ENCODE data around the gene MFAP3.
A peak's percentile ranks its signal among the peaks of the same experiment; 100 is the strongest.
"Not testable (repeated sequence)": the region's sequence is repeated elsewhere in the genome, so short reads cannot be mapped to it uniquely, and the experiment has no call there.

MFAP3 gene

DNA sequence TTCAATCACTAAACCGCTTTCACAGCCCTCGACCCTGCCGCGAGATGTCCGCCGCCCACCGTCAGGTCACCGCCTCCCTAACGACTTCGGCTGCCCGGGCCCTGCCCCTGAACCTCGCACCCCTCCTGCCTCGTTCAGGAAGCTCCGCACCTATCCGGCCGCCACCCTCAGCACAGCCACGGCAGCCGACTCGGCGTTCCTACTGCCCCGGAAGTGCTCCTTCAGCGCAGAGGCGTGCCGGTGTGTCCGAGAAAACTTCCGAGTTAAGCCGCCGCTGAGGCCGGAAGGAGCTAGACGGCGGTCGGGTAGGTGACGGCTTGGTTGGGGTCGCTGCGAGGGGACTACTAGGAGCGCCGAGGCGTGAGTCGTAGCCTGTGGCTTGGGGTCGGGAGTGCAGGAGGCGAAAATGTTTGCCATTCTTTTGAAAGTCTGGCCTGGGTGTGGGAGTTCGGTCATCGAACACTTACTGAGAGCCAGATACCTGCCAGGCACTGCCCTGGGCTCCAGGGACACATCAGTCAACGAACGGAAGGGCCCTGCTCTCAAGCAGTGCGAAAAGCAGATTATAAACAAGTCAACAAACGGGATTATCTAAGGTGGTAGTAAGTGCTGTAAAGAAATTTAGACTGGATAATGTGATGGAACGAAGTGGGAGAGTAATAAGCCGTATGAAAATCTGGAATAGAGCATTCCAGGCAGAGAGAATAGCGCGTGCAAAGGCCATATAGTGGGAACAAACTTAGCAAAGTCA is at the start of gene MFAP3, which contains the start of gene FAM114A2:
Gene MFAP3, plus strand, starts transcription at position 261 of the 751 bp plus-strand sequence. CDS start 10,756 bp downstream, outside the sequence.
Gene FAM114A2, minus strand, starts transcription at position 204 of the 751 bp plus-strand sequence. CDS start 3,957 bp downstream, outside the sequence.
- DNase-seq, result peak; percentile 88

DNA sequence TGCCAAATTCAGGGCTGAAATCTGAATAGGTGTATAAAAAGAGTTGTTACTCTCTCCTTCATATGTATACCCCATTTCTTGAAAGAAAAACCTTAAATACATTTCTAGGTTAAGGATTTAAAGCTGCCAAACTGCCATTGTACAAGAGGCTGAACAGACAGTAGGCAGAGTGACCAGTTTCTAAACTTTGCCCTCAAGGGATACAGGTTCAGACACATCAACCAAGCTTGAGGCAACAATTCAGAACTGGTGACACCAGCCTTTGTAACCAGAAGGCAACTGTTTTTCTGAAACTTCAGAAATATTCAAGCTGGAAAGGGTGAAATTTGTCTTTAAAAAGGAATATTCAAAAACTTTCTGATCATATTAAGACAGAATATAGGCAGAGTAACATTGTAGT is 47.6 kb upstream of the MFAP3 start:
- no peak for DNase-seq

DNA sequence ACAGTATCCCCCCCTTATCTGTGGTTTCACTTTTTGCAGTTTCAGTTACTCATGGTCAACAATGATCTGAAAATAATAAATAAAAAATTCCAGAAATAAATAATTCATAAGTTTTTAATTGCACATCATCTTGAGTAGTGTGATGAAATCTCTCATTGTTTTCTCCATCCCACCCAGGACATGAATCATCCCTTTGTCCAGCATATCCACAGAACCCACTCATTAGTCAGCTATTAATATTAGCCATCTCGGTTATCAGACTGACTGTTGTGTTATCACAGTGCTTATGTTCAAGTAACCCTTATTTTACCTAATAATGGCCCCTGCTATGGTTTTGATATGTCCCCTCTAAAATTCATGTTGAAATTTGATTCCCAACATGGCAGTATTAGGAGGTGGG is 40.8 kb upstream of the MFAP3 start:
- DNase-seq, result no peak

DNA sequence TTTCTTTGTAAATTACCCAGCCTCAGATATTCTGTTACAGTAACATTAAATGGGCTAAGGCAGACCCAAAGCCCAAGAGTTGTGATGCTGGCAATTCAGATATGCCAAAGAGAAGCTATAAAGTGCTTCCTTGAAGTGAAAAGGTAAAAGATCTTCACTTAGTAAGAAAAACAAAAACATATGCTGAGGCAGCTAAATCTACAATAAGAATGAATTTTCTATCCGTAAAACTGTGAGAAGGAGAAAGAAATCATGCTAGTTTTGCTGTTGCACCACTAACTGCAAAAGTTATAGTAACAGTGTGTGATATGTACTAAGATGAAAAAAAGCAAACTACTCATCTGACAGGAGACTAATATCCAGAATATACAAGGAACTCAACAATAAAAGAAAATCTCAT is 40.0 kb upstream of the MFAP3 start:
- DNase-seq, result no peak

DNA sequence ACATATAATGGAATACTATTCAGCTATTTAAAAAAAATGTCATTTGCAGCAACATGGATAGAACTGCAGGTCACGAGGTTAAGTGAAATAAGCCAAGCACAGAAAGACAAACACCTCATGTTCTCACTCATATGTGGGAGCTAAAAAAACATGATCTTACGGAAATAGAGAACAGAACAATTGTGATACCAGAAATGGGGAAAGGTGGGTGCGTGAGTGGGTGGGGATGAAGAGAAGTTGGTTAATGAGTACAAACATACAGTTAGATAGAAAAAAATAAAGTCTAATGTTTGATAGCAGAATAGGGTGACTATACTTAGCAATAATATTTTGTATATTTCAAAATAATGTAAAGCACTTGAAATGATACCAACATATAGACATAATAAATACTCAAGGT is 38.8 kb upstream of the MFAP3 start:
- DNase-seq, result no peak

DNA sequence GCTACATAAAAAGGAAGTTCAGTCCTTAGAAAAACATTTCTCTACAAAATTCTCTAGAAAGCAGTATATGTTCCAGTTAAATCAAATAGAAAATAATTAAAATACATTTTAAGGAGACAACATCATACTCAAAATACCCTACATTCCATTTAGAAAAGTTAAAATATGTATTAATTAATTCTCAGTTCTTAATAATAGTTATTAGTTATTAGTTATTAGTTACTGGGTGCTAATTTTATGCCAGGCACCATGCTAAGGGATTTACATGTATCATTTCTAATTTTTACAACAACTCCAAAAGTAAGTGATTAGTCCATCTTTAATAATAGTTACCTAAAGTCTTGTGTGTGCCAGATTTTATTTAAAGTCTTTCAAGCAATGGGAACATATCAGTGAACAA is 38.1 kb upstream of the MFAP3 start:
- DNase-seq, result no peak

DNA sequence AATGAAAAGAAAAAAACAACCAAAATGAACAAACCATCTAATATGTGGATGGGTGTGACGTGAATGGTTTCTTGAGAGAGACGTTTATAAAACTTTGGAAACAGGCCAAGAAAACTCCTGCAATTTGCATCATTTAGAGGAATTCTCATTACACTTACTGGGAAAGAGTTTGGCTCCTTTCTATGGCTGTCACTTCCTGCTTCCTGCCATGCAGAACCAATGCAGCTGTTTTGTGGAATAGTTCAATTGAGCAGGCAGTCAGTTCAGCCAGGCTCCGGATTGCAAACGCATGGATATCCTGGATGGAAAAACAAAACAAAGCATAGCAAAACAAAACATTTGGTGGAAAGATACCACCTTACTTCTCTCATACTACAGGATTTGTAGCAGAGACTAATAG is 36.7 kb upstream of the MFAP3 start:
- DNase-seq, result no peak

DNA sequence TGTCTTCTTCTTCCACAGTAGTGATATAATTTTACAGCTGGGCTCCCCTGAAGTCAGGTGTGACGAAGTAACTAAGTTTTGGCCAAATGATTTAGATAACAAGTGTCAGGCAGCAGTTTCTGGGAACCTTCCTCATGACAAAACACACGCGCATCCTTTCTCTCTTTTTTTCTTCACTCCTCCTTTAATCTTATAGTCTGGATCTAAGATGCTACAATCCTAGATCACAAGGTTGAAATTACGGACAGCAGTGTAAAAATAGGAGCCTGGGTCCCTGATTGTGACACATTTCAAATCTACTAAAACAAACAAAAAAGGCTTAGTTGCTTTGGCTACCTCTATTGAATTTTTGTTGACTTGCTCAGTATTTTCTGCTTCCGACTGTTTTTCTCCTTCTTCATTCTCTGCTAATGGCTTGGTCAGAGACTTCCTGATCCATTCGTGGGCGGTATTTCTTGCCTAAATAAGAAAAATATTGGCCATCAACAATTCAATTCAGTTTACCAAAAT is 36.2 kb upstream of the MFAP3 start:
- no peak for DNase-seq

DNA sequence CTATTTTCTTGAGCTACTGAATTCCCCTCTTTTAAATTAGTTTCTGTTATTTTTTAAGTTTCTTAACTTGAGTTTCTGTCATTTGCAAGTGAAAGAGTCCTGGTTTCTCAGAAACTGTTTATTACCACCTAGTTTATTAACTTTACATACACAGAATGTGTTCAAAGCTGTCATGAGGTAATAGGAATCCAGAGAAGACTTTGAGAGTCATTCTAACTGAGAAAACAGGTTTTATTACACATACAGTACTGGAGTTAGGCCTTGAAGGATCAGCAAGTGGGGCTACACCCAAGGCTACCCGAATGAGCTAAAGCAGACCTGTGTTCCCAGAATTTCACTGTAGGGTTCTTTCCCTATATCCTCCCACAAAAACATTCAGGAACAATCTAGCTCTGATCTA is 33.1 kb upstream of the MFAP3 start:
- no peak for DNase-seq

DNA sequence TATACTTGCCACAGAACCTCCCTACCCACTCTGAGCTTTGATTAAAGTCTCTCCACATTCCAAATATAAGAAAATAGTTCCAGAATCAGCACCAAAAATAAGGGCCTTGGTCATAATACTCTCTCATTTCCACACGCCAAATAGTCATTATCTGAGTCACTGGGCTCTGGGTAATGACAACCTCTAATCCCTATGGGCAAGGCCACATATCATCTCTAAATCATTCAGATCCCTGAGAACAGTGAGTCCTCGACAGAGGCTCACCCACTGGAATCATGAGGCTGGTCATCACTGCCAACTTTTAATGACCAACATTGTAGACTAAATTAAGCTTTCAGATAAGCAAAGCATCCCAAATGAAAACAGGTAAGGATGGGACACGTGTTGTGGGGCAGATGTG is 28.1 kb upstream of the MFAP3 start:
- no peak for DNase-seq

DNA sequence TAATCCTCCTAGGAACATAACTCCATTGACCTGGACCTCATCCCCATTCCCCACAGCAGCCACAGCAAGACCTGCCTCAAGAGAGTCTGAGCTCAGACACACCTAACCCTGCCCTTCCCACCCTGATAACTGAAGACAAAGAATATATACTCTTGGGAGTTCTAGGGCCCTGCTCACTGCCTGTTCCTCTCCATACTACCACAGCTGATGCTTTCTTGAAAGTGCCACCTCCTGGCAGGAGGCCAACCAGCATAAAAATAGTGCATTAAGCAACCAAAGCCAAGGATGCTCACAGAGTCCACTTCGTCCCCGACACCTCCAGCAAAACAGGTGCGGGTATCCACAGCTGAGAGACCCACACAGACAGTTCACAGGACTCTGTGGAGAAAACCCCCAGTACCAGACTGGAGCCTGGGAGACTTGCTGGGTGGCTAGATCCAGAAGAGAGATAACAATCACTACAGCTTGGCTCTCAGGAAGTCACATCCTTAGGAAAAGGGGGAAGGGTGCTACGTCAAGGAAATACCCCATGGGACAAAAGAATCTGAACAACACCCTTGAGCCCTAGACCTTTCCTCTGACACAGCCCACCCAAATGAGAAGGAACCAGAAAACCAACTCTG is 23.6 kb upstream of the MFAP3 start:
- DNase-seq, result no peak

DNA sequence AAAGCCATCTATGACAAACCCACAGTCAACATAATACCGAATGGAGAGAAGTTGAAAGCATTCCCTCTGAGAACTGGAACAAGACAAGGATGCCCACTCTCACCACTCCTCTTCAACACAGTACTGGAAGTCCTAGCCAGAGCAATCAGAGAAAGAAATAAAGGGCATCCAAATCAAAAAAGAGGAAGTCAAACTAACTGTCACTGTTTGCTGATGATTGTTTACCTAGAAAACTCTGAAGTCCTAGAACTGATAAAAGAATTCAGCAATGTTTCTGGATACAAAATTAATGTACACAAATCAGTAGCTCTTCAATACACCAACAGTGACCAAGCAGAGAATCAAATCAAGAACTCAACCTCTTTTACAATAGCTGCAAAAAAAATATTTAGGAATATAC is 19.8 kb upstream of the MFAP3 start:
- DNase-seq, result not testable (repeated sequence)

DNA sequence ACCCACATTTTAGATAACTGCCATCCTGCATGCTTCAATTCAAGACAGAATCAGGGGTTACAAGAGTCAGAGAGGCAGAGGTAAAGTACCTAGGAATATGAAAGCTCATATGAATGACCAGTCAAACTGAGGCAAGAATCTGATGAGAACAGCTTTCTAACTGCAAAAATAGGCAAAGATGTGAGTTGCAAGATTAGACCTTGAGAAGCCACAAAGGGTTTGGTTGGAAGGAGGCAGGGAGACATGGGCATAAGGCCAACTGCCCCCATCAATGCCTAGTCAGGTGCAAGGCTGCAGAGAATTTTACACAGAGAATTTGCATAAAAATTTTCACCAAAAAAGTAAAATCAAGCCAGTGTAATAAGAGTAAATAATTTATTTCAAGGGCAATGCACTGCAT is 12.8 kb upstream of the MFAP3 start:
- no peak for DNase-seq

DNA sequence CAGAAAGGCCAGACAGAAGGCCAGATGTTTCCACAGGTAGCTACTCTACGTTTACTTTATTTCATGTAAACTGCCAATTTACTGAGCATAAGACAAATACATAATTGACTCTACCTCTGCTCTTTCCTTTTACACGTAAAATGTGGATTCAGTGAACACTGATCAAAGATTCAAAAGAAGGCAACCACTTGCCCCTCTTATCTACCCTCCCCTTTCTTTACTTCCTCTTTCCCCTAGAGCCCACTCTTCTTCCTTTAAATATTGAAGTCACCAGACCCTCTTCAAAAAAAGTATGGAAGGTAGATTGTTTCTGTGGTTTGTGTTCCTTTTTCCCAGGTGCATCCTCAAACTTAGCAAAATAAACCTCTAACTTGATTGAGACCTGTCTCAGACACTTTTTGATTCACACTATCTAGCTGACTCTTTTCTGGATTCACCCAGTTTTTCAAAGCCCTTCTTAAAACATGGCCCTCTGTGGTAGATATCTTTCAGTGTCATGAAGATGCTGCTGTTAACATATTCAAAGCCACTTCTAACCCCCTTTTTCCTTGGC is 6.8 kb upstream of the MFAP3 start:
- no peak for DNase-seq

DNA sequence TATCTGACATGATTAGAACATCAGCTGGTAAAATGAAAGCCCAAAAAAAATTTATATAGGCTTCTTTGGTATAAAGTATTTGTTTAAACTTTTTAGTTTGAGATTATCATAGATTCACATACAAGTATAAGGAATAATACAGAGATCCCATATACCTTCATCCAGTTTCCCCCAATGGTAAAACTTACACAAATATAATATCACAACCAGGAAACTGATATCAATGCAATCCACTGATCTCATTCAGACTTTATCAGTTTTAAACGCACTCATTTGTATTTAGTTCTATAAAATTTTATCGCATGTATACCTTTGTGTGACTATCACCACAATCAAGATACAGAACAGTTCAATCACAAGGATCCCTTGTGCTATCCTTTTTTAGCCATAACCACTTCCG is 3.8 kb upstream of the MFAP3 start:
- no peak for DNase-seq

DNA sequence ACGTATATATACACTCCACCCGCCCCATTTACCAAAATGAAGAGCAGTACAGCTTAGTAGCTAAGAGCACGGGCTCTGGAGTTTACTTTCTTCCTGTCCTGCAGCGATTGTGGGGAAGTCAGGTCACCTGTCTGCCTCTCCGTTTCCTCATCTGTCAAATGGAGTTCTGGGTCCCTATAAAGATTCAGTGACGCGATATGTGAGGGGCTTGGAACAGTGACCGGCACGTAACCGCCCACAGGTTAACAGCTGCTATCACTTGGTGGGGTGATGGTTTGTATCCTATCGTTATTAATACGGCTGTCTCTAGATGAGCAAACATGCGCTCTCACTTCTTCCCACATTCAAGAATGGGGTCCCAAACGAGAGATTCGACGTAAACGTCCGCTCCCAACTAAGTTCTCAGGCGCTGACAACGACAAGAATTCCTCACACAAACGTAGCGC is 483 bp upstream of the MFAP3 start:
- DNase-seq, result no peak

DNA sequence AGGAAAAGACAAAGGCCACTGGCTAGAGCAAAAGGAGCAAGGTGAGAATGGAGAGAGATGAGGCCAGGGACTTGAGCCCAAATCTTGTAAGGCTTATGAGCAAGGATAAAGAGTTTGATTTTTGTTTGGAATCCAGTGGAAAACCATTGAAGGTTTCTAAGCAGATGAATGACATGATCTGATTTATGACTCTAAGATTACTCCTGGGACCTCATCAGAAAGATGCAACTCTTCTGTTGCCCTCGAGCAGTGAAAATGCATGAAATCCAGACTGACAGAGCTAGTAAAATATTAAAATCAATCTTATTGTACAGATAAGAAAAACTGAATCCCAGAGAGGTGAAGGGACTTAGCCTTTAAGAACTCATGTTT is 677 bp downstream of the MFAP3 start:
- no peak for DNase-seq

DNA sequence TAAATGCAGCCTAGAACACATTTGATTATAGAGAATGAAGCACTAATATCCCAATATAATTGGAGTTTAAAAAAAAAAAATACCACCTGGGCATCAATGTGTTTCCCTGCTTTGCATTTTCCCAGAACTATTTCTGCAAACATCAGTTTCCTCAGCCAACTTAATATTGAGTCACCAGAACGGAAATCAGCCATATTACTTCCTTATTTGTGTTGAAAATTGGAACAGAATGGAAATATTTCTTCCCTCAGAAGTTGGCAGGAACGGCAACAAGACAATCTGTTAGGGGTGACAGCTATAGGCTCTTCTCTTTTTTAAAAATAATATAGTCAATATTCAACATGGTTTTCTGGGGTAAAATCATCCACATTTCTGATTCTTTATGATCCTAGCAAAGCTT is 4.0 kb downstream of the MFAP3 start:
- DNase-seq, result no peak

DNA sequence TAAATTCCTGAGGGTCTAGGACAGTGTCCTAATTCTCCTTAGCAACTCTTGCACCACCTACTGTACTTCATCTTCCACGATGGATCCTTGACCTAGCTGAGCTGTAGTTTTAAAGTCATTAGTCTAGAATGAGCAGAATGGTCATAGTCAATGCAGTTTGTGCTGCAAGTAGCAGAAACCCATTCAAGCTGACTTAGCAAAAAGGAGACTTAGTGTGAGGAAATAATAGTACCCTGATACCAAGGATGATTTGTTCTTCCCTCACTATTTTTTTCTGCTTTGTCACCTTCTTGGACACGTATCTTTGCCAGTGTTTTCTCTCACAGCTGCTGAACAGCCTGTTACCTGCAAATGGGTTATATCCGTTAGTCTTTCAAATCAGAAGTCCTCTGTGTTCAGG is 5.3 kb downstream of the MFAP3 start:
- no peak for DNase-seq

DNA sequence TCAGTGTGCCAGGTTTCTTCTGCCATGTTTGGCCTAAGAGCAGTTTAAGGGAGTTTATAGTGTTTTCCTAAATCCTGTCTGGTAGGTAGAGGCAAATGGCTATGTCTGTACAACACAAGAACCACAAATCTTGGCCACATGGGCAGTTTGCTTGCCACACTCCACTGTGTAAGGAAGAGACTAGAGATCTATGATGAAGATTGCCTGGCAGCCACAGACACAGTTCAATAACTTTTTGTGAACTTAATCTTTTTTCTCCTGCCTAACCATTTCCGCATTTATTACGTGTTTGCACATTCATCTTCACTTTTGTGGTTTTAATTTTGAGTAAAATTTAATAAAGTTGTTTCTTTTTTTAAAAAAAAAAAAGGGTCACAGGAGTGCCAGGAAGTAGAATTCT is 5.8 kb downstream of the MFAP3 start:
- DNase-seq, result no peak

DNA sequence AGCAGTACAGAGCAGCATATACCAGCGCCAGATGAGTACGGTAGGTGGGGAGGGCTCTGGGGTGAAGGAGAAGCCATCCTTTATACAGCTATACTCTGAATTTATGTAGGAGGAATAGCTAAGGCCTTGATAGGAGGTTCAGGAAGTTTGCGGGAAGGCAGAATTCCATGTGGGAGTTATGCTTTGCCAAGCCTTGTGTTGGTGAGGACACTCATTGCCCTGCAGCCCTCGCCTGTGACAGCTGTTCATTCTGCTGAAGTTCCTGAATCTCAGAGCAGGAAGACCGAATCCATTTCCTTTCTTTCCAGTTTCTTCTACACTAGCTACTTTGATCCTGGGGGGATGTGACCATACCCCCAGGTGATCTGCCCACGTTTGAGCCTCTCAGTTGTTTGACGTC is 7.7 kb downstream of the MFAP3 start:
- no peak for DNase-seq

DNA sequence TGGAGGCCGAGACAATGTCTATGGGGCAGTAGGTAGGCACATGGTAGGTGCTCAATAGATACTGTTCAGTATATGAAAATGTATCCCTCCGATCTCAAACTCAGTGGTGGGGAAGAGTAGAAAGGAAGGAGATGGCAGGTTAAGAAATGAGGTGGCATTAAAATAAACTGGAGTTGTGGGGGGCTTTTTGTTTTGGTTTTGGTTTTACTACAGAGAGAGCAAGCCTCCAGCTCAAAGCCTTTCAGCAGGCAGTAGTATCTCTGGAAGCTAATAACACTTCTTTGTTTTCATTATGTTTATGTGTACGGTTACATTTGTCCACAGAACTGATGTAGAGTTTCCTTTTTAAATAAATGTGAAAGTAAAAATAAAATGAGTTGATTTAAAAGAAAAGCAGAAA is 8.6 kb downstream of the MFAP3 start:
- no peak for DNase-seq

DNA sequence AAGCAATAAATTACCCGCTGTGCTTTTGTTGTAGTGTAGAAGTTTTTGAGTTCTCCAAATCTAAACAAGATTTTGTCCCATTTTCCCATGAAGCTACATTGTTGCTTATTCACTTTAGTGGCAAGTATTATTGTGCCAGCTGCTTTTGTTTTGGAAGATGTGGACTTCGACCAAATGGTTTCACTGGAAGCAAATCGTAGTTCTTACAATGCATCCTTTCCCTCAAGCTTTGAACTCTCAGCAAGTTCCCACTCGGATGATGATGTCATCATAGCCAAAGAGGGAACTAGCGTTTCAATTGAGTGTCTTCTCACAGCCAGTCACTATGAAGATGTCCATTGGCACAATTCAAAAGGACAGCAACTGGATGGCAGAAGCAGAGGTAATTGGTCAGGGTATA is 10.9 kb downstream of the MFAP3 start:
- no peak for DNase-seq

DNA sequence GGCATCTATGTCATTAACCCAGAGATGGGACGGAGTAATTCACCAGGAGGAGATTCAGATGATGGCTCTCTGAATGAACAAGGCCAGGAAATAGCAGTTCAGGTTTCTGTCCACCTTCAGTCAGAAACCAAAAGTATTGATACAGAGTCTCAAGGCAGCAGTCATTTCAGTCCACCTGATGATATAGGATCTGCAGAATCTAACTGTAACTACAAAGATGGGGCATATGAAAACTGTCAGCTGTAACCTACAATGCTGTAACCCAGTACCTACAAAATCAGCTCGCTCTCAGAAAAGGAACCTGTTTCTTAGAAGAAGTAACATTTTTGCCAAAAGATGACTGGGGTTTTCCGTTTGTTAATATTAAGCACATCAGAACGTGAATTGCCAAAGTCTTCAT is 14.7 kb downstream of the MFAP3 start:
- DNase-seq, result no peak

All from activated naive CD4-positive, alpha-beta T cell treated with anti-CD3 and anti-CD28 coated beads, Interleukin-2, amount 50 U/mL, for 16 hours (primary cell).